ENCODE measurements around the gene KRT3. TPM values are rescaled to one million over a fixed set of nuclear protein-coding genes. Genes with fewer than 3 reads are reported as not detected.

KRT3 gene
- total RNA-seq, 2 experiments from 2014 or later: not detected

- no peak for ATAC-seq
- no peaks in the 10 kb centered on the region for H3K27me3 Mint-ChIP-seq
- H3K27ac Mint-ChIP-seq: no peak overlapping the region
- no peak for DNase-seq
- H3K9me3 Mint-ChIP-seq (ENCODE audit: low read depth): no peaks in the 10 kb centered on the region
- peaks cover 7% of the 10 kb centered on the region for H3K4me1 Mint-ChIP-seq
- intact Hi-C loops (cut with DNase I, micrococcal nuclease): no loop called here
- H3K4me3 Mint-ChIP-seq: no peak overlapping the region
- ChIA-PET CTCF (interaction anchor here (0.6 to 0.7 kb wide), 2 partner anchors 92 to 1676 kb away, joined by 3 to 6 read pairs; no protein-coding TSS in a partner anchor), POLR2A (no interaction called here)
- H3K36me3 Mint-ChIP-seq (ENCODE audit: low read depth): no peaks in the 10 kb centered on the region
Observed at GRCh38 chr12:52825961-52826360, 30.0 kb upstream of the KRT3 start.

- ATAC-seq (no peak), DNase-seq (no peak)
- Mint-ChIP-seq H3K4me1 (peaks cover 7% of the 10 kb centered on the region), H3K4me3 (no peak overlapping the region), H3K9me3 (ENCODE audit: low read depth) (no peaks in the 10 kb centered on the region), H3K36me3 (ENCODE audit: low read depth) (no peaks in the 10 kb centered on the region), H3K27ac (no peak overlapping the region), H3K27me3 (no peaks in the 10 kb centered on the region)
- intact Hi-C loops (cut with DNase I, micrococcal nuclease): no loop called here
- ChIA-PET CTCF (interaction anchor here (0.6 to 1.0 kb wide), 3 partner anchors 21 to 99 kb away, joined by 3 to 4 read pairs (median 3); no protein-coding TSS in a partner anchor), POLR2A (no interaction called here)
Observed at GRCh38 chr12:52824741-52825410, 29.0 kb upstream of the KRT3 start.

- H3K27ac Mint-ChIP-seq: no peak overlapping the region
- intact Hi-C loops (cut with DNase I, micrococcal nuclease): no loop called here
Observed at GRCh38 chr12:52823761-52824450, 28.0 kb upstream of the KRT3 start.

GRCh38 chr12:52822771-52823510, 27.0 kb upstream of the KRT3 start:
- H3K4me1 Mint-ChIP-seq: peaks cover 3% of the 10 kb centered on the region
- H3K36me3 Mint-ChIP-seq (ENCODE audit: low read depth): no peaks in the 10 kb centered on the region
- H3K4me3 Mint-ChIP-seq: no peak overlapping the region
- H3K27ac Mint-ChIP-seq: no peak overlapping the region
- DNase-seq: no peak
- no peak for ATAC-seq
- H3K27me3 Mint-ChIP-seq: no peaks in the 10 kb centered on the region
- ChIA-PET POLR2A (no interaction called here), CTCF (interaction anchor here (0.7 kb wide), 1 partner anchor 28 kb away, joined by 3 read pairs; no protein-coding TSS in a partner anchor)
- H3K9me3 Mint-ChIP-seq (ENCODE audit: low read depth): no peaks in the 10 kb centered on the region
- intact Hi-C loops (cut with DNase I, micrococcal nuclease): no loop called here

More at GRCh38 chr12:52823761-52824450, 28.0 kb upstream of the KRT3 start:
- DNase-seq (no peak), ATAC-seq (no peak)
- CTCF ChIA-PET: interaction anchor here (0.6 to 1.0 kb wide), 2 partner anchors 22 to 98 kb away, joined by 3 to 4 read pairs; no protein-coding TSS in a partner anchor
- Mint-ChIP-seq H3K4me3 (no peak overlapping the region), H3K9me3 (ENCODE audit: low read depth) (no peaks in the 10 kb centered on the region), H3K4me1 (peaks cover 6% of the 10 kb centered on the region), H3K36me3 (ENCODE audit: low read depth) (no peaks in the 10 kb centered on the region), H3K27me3 (no peaks in the 10 kb centered on the region)
- POLR2A ChIA-PET: no interaction called here

GRCh38 chr12:52821826-52822660, 26.1 kb upstream of the KRT3 start:
- peaks cover 10% of the 10 kb centered on the region for H3K4me1 Mint-ChIP-seq
- DNase-seq (no peak), ATAC-seq (no peak)
- H3K36me3 Mint-ChIP-seq (ENCODE audit: low read depth): no peaks in the 10 kb centered on the region
- no peaks in the 10 kb centered on the region for H3K27me3 Mint-ChIP-seq
- intact Hi-C loops (cut with DNase I, micrococcal nuclease): no loop called here
- POLR2A ChIA-PET: interaction anchor here (0.5 kb wide), 1 partner anchor 33 kb away, joined by 8 read pairs; no protein-coding TSS in a partner anchor
- CTCF ChIA-PET: interaction anchor here (0.6 to 2.0 kb wide), 3 partner anchors 8 to 121 kb away, joined by 3 to 5 read pairs (median 3); no protein-coding TSS in a partner anchor
- H3K27ac Mint-ChIP-seq: no peak overlapping the region
- H3K9me3 Mint-ChIP-seq (ENCODE audit: low read depth): no peaks in the 10 kb centered on the region
- no peak overlapping the region for H3K4me3 Mint-ChIP-seq

GRCh38 chr12:52821071-52821730, 25.3 kb upstream of the KRT3 start:
- Mint-ChIP-seq H3K27me3 (no peaks in the 10 kb centered on the region), H3K27ac (no peak overlapping the region), H3K4me1 (peaks cover 10% of the 10 kb centered on the region), H3K36me3 (ENCODE audit: low read depth) (no peaks in the 10 kb centered on the region), H3K4me3 (no peak overlapping the region), H3K9me3 (ENCODE audit: low read depth) (no peaks in the 10 kb centered on the region)
- intact Hi-C loops (cut with DNase I, micrococcal nuclease): no loop called here
- no peak for ATAC-seq
- CTCF ChIA-PET: interaction anchor here (0.6 to 2.0 kb wide), 2 partner anchors 9 to 121 kb away, joined by 3 to 5 read pairs; no protein-coding TSS in a partner anchor
- no peak for DNase-seq
- POLR2A ChIA-PET: interaction anchor here (0.5 kb wide), 1 partner anchor 33 kb away, joined by 8 read pairs; no protein-coding TSS in a partner anchor

GRCh38 chr12:52820521-52820920, 24.6 kb upstream of the KRT3 start:
- H3K27ac Mint-ChIP-seq: no peak overlapping the region
- no peak for DNase-seq
- H3K4me1 Mint-ChIP-seq: peaks cover 10% of the 10 kb centered on the region
- ATAC-seq: no peak
- no peaks in the 10 kb centered on the region for H3K36me3 Mint-ChIP-seq (ENCODE audit: low read depth)
- H3K27me3 Mint-ChIP-seq: no peaks in the 10 kb centered on the region
- no peak overlapping the region for H3K4me3 Mint-ChIP-seq
- ChIA-PET CTCF (interaction anchor here (0.6 to 2.0 kb wide), 3 partner anchors 10 to 160 kb away, joined by 3 to 5 read pairs (median 3); no protein-coding TSS in a partner anchor), POLR2A (no interaction called here)
- intact Hi-C loops (cut with DNase I, micrococcal nuclease): no loop called here
- no peaks in the 10 kb centered on the region for H3K9me3 Mint-ChIP-seq (ENCODE audit: low read depth)

- Mint-ChIP-seq H3K27ac (no peak overlapping the region), H3K27me3 (no peaks in the 10 kb centered on the region), H3K9me3 (ENCODE audit: low read depth) (no peaks in the 10 kb centered on the region), H3K4me3 (no peak overlapping the region), H3K36me3 (ENCODE audit: low read depth) (no peaks in the 10 kb centered on the region), H3K4me1 (peaks cover 10% of the 10 kb centered on the region)
- DNase-seq (no peak), ATAC-seq (no peak)
- intact Hi-C loops (cut with DNase I, micrococcal nuclease): no loop called here
- CTCF ChIA-PET: interaction anchor here (0.6 to 0.8 kb wide), 2 partner anchors 18 to 161 kb away, joined by 3 read pairs; no protein-coding TSS in a partner anchor
- POLR2A ChIA-PET: no interaction called here
Observed at GRCh38 chr12:52819731-52820510, 24.0 kb upstream of the KRT3 start.

- ChIA-PET POLR2A (no interaction called here), CTCF (interaction anchor here (0.7 kb wide), 1 partner anchor 94 kb away, joined by 4 read pairs; no protein-coding TSS in a partner anchor)
- ATAC-seq: no peak
- Mint-ChIP-seq H3K27ac (no peak overlapping the region), H3K9me3 (ENCODE audit: low read depth) (no peaks in the 10 kb centered on the region), H3K36me3 (ENCODE audit: low read depth) (no peaks in the 10 kb centered on the region), H3K27me3 (no peaks in the 10 kb centered on the region), H3K4me1 (peaks cover 10% of the 10 kb centered on the region), H3K4me3 (no peak overlapping the region)
- DNase-seq: no peak
- intact Hi-C loops (cut with DNase I, micrococcal nuclease): no loop called here
Observed at GRCh38 chr12:52818887-52819420, 23.0 kb upstream of the KRT3 start.

- Mint-ChIP-seq H3K4me3 (no peak overlapping the region), H3K27ac (no peak overlapping the region), H3K9me3 (ENCODE audit: low read depth) (no peaks in the 10 kb centered on the region), H3K36me3 (ENCODE audit: low read depth) (no peaks in the 10 kb centered on the region), H3K4me1 (peaks cover 10% of the 10 kb centered on the region), H3K27me3 (no peaks in the 10 kb centered on the region)
- ChIA-PET POLR2A (no interaction called here), CTCF (interaction anchor here (1.3 kb wide), 1 partner anchor 52 kb away, joined by 4 read pairs; no protein-coding TSS in a partner anchor)
- DNase-seq: no peak
- intact Hi-C loops (cut with DNase I, micrococcal nuclease): no loop called here
- ATAC-seq: no peak
Observed at GRCh38 chr12:52818388-52818787, 22.5 kb upstream of the KRT3 start.
